GM12874 (cell line): ENCODE results near the gene FILIP1L.

Experiments used
- CTCF ChIP-seq: IDR thresholded peaks from 2 replicates; pipeline ENCODE4 v1.5.1; 2011; ENCODE audit warnings: low read depth, mild to moderate bottlenecking, control low read depth, low read length, moderate library complexity; ENCODE audit not compliant: insufficient read depth

The FILIP1L gene

GRCh38 chr3:99902091-99902490, 212.2 kb downstream of the FILIP1L start:
- no peak for TF ChIP-seq CTCF

- no peak for TF ChIP-seq CTCF
Observed at GRCh38 chr3:99901200-99901926, 212.9 kb downstream of the FILIP1L start.

- TF ChIP-seq CTCF: no peak
Observed at GRCh38 chr3:99900248-99900647, 214.1 kb downstream of the FILIP1L start.

- TF ChIP-seq CTCF: no peak
Observed at GRCh38 chr3:99899603-99900002, 214.7 kb downstream of the FILIP1L start.

- no peak for TF ChIP-seq CTCF
Observed at GRCh38 chr3:99896482-99896881, 217.8 kb downstream of the FILIP1L start.

GRCh38 chr3:99895703-99896441, 218.4 kb downstream of the FILIP1L start:
- TF ChIP-seq CTCF: no peak

GRCh38 chr3:99895131-99895696, 219.1 kb downstream of the FILIP1L start:
- no peak for TF ChIP-seq CTCF
